GM12891 (cell line): ENCODE results near the gene GNAO1.

Experiments used
- POLR2A ChIP-seq: IDR thresholded peaks from 2 replicates; pipeline ENCODE4 v1.6.1; 2011; ENCODE audit warnings: low read depth, low read length, control low read depth
- POLR2AphosphoS5 ChIP-seq: IDR thresholded peaks from 2 replicates; pipeline ENCODE4 v1.6.1; 2011; ENCODE audit warnings: low read depth, low read length, control low read depth
- POU2F2 ChIP-seq: IDR thresholded peaks from 2 replicates; pipeline ENCODE4 v1.6.1; 2011; ENCODE audit warnings: low read depth, mild to moderate bottlenecking, control low read depth, low read length, moderate library complexity
- SPI1 ChIP-seq: IDR thresholded peaks from 2 replicates; pipeline ENCODE4 v1.6.1; 2011; ENCODE audit warnings: low read depth, low read length, control low read depth
- TAF1 ChIP-seq: IDR thresholded peaks from 2 replicates; pipeline ENCODE4 v1.6.1; 2011; ENCODE audit warnings: low read depth, low read length, control low read depth

DNA sequence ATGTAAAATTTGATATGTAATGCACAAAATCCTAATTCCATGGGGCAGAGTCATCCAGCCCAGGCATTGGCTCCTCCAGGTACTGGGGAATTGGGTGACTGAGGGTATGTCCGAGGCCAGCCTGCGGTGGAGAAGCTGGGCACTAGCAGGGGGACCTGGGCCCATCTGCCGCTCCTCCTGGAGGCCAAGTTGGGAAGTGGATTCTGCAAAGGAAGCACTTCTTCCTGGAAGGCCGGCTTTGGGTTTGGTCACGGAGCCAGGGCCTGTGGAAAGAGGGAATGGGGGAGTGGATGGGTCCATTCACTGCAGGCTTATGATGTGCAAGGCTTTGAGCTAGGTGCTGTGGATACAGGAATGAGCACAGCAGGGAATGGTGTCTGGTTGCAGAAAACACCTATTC, 85.8 kb downstream of the GNAO1 start:
- TF ChIP-seq POLR2AphosphoS5: no peak
- no peak for TF ChIP-seq TAF1
- no peak for TF ChIP-seq SPI1
- no peak for TF ChIP-seq POLR2A
- no peak for TF ChIP-seq POU2F2
